LNCAP (cell line): ENCODE measurements around the gene PCDHGA4.
A peak's percentile ranks its signal among the peaks of the same experiment; 100 is the strongest.

Source experiments
- CTCF ChIP-seq: fragments of 450-650 bp; IDR thresholded peaks from 2 replicates; pipeline ENCODE4 v1.5.1; 2017; ENCODE audit warnings: mild to moderate bottlenecking

PCDHGA4 gene

GRCh38 chr5:141343953-141344463 is 10.8 kb upstream of the PCDHGA4 start:
- no peak; the same call in 1 of the 2 replicates for TF ChIP-seq CTCF

DNA sequence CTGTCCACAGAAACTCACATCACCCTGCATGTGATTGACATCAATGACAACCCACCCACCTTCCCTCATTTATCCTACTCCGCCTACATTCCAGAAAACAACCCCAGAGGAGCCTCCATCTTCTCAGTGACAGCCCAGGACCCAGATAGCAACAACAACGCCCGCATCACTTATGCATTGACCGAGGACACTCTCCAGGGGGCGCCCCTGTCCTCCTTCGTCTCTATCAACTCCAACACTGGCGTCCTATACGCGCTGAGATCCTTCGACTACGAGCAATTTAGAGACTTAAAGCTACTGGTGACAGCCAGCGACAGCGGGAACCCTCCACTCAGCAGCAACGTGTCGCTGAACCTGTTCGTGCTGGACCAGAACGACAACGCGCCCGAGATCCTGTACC is 9.5 kb upstream of the PCDHGA4 start:
- no peak for TF ChIP-seq CTCF

DNA sequence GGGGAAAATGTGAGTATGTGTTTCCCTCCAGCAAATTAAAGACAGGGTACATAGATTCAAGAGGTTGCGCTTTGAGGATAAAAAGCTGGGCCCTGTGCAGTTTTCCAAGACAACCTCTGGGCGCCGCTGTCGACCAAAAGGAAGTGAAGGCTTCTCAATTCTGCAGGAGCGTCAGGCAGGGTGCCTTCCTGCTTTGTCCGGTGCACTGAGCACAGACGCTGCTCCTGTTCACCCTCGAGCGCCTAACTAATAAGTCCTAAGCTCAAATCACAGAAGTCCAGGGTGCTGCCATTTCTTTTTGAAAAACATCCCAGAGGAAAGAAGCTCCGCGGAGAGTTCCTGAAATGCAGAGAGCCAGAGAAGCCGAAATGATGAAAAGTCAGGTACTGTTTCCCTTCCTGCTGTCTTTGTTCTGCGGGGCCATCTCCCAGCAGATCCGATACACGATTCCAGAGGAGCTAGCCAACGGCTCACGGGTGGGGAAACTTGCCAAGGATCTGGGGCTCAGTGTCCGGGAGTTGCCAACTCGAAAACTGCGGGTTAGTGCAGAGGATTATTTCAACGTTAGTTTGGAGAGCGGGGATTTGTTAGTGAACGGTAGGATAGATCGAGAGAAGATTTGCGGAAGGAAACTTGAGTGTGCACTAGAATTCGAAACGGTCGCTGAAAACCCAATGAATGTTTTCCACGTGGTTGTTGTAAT is 4.8 kb upstream of the PCDHGA4 start, which contains the start of gene PCDHGB1:
TSS of gene PCDHGB1 (plus strand) at position 183 of the 703 bp plus-strand sequence. CDS start at position 345, 162 bp downstream.
- TF ChIP-seq CTCF, result peak; percentile 88

DNA sequence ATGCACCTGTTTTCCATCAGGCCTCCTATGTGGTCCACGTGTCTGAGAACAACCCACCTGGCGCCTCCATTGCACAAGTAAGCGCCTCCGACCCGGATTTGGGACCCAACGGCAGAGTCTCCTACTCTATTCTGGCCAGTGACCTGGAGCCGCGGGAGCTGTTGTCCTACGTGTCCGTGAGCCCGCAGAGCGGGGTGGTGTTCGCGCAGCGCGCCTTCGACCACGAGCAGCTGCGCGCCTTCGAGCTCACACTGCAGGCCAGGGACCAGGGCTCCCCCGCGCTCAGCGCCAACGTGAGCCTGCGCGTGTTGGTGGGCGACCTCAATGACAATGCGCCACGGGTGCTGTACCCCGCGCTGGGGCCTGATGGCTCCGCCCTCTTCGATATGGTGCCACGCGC is 3.2 kb upstream of the PCDHGA4 start:
- TF ChIP-seq CTCF, result no peak

GRCh38 chr5:141355641-141356040 is 820 bp downstream of the PCDHGA4 start:
- no peak for TF ChIP-seq CTCF

DNA sequence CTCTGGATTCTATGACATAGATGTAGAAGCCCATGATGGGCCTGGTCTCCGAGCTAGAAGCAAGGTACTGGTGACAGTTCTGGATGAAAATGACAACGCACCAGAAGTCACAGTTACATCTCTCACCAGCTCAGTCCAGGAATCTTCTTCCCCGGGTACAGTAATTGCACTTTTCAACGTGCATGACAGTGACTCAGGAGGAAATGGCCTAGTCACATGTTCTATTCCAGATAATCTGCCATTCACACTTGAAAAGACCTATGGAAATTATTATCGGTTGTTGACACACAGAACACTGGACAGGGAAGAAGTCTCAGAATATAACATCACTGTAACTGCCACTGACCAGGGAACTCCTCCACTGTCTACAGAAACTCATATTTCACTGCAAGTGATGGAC is 1.3 kb downstream of the PCDHGA4 start:
- TF ChIP-seq CTCF, result no peak

- no peak for TF ChIP-seq CTCF
Observed at GRCh38 chr5:141356950-141357349, 2.1 kb downstream of the PCDHGA4 start.
